Left ventricle myocardium superior (tissue), 1 donor: ENCODE measurements around the gene PRCP. TPM values are rescaled to one million over a fixed set of nuclear protein-coding genes. Genes with fewer than 3 reads are reported as not detected.

Experiments used
- ATAC-seq: fragments of 200-7000 bp; cut with Tn5 transposase; one replicate; pipeline ENCODE4 v1.9.1; 2020; ENCODE audit warnings: mild to moderate bottlenecking, moderate library complexity
- DNase-seq: peaks from one replicate; pipeline ENCODE4 v3.0.0-alpha.2; 2020
- intact Hi-C: fragments of 100-400 bp; cut with micrococcal nuclease; formaldehyde crosslinking; loops from one replicate; pipeline ENCODE4 v1.11.0; 2022
- total RNA-seq: library from RNA; stranded (reverse); fragmentation: NEBNext Ultra II Directional; extraction: Animal tissue kit (Norgen Biotek cat#: 25700); gene quantifications from one replicate; pipeline ENCODE4 v1.2.1, GENCODE V29; 2021
- donor health status: DM: no; HTN: yes; CAD: no; lungs with severe emphysema.

The PRCP gene
- total RNA-seq, 1 donor from 2014 or later = 41.1 TPM

DNA sequence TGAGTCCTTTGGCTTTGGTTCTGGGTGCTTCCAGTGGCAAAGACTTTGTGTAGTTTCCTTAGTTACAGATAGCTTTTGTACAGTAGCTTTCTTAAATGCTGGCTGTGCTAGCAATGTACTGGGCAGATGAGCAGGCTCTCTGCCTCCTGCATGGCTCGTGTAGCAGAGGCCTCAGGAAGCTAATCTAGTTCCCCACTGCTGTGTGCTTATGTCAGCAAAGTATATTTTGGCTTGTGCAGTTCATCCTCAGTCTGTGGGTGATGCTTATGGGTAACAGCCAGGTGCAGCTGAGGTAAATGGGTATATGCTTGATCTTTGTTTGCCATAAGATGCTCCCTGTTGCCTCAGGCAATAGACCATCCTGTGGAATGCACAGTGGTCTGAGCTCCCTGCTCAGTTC is 97.5 kb downstream of the PRCP start:
- intact Hi-C loops = no loop called here
- DNase-seq (no peak), ATAC-seq (no peak)

GRCh38 chr11:82796998-82797961 is 103.0 kb downstream of the PRCP start:
- DNase-seq = peak; percentile 64
- intact Hi-C loops = no loop called here

DNA sequence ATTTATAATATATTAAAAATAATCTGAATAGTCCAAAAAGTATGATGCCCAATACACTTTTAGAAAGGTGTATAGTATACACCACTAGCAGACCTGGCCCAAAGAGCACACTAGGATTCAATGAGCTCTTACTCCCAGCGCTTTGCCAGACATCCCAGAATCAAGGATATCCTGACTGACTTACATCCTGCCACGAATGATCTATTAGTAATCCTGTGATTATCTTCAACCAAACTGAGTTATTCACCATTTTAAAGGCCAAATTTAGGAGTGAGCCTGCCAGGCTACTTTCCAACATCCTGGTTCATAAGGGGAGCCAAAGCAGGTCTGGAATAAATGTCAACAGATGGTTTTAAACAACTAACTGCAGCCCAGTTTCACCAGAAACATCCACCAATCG is 105.7 kb downstream of the PRCP start:
- intact Hi-C loops = no loop called here
- no peak for DNase-seq
- ATAC-seq = no peak

More at GRCh38 chr11:82796998-82797961, 103.0 kb downstream of the PRCP start:
- ATAC-seq = peak; percentile 63

DNA sequence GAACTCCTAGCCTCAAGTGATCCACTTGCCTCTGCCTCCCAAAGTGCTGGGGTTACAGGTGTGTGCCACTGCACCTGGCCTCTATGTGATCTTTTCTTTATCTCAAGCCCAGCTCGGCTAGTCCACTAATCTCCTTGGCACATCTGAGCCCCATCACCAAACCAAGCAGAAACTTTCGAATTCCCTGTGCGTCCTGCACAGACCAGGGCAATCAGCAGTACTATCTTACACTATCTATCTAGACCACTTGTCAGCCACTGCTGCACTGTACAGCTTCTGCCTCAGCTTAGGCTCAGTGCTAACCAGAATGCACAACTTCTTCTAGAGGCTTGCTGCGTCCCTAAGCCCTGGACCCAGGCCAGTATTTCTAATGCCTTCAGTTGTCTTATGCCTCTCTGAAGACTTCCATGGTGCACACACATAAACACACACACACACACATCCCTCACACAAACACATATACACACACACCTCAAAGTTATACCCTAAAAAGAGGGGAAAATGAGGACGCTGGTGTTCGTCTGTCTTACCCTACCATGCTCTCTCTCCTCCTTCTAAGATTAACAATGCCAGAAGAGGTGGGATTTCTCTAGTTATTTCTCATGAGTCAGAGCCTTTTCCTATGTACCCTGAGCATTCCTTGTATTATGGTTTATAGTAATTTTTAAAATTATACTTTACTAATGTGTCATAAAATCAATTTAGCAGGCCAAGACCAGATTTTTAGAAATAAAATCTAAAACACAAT is 107.2 kb downstream of the PRCP start:
- intact Hi-C loops = no loop called here
- no peak for ATAC-seq
- DNase-seq = no peak

- DNase-seq (no peak), ATAC-seq (no peak)
- intact Hi-C loops = no loop called here
Measured at GRCh38 chr11:82792319-82792718, 107.9 kb downstream of the PRCP start.

DNA sequence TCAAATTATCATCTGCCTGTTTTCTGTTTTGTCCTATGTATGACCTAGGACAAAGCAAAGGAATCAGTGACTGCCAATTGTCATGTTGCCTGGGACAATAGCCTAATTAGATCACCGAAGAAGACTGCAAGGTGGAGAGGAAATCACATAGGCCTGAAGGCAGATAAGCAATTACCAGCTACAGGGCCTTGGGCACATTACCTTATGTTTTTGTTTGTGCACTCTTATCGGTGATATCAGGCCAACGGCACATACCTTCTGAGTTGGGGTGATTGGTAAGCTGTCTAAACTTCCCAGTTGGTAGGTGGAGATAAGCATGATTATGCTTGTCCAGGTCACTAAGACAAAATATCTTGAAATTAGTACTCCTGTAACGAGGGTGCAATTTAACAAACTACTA is 108.5 kb downstream of the PRCP start:
- ATAC-seq (no peak), DNase-seq (no peak)
- intact Hi-C loops = no loop called here

GRCh38 chr11:82790723-82791484 is 109.3 kb downstream of the PRCP start:
- intact Hi-C loops = no loop called here
- ATAC-seq (peak; percentile 93), DNase-seq (peak; percentile 28)

- DNase-seq = no peak
- intact Hi-C loops = no loop called here
- ATAC-seq = no peak
Measured at GRCh38 chr11:82787981-82788380, 112.2 kb downstream of the PRCP start.

- intact Hi-C loops = no loop called here
Measured at GRCh38 chr11:82786836-82787235, 113.4 kb downstream of the PRCP start.

GRCh38 chr11:82786001-82786400 is 114.2 kb downstream of the PRCP start:
- ATAC-seq = no peak
- no peak for DNase-seq
- intact Hi-C loops = no loop called here

More at GRCh38 chr11:82786836-82787235, 113.4 kb downstream of the PRCP start:
- ATAC-seq (no peak), DNase-seq (no peak)

DNA sequence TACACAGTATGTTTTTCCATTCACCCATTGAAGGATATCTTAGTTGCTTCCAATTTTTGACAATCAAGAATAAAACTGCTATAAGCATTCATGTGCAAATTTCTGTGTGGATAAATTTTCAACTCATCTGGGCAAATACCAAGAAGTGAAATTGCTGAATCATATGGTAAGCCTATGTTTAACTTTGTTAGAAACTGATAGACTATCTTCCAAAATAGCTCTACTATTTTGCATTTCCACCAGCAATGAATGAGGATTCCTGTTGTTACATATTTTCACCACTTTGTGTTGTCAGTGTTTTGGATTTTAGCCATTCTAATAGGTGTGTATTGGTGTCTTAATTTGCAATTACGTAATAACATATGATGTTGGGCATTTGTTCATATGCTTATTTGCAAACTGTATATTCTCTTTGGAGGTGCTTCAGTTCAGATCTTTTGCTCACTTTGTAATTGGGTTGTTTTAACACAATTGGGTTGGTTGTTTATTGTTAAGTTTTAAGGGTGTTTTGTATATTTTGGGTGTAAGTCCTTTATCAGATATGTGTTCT is 117.3 kb downstream of the PRCP start:
- ATAC-seq (no peak), DNase-seq (no peak)
- intact Hi-C loops = no loop called here

DNA sequence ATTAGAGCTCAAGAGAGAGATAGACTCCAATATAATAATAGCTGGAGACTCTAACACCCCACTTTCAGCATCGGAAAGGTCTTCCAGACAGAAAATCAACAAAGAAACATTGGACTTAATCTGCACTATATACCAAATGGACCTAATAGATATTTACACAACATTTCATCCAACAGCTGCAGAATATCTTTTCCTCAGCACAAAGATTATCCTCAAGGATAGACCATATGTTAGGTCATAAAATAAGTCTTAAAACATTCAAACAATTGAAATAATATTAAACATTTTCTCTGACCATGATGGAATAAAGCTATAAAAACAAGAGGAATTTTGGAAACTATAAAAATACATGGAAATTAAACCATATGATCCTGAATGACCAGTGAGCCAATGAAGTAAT is 121.5 kb downstream of the PRCP start:
- DNase-seq (no peak), ATAC-seq (no peak)
- intact Hi-C loops = no loop called here

GRCh38 chr11:82776377-82776776 is 123.9 kb downstream of the PRCP start:
- intact Hi-C loops = no loop called here
- no peak for DNase-seq

DNA sequence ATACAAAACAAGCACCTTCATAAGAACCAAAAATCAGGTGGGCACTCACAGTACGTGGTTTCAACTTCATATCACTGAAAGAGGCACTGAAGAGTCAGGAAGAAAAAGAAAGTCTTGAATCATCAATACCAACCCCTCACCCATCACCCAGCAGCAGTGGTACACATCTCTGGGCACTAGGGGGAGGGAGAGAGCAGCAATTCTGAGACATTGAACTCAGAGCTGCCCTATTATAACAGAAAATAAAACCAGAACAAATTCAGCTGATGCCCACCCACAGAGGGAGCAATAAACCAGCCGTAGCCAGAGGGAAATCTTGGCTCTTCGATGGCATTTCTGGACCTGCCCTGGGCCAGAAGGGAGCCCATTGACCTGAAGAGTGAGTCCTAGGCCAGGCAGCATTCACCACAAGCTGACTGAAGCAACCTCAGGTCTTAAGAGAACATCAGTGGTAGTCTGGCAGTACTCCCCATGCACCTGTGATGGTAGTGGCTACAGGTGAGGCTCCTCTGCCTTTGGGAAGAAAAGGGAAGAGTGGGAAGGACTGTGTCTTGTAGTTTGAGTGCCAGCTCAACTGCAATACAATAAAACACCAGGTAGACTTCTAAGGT is 124.4 kb downstream of the PRCP start:
- DNase-seq = no peak
- intact Hi-C loops = no loop called here
- no peak for ATAC-seq

More at GRCh38 chr11:82776377-82776776, 123.9 kb downstream of the PRCP start:
- ATAC-seq = no peak

DNA sequence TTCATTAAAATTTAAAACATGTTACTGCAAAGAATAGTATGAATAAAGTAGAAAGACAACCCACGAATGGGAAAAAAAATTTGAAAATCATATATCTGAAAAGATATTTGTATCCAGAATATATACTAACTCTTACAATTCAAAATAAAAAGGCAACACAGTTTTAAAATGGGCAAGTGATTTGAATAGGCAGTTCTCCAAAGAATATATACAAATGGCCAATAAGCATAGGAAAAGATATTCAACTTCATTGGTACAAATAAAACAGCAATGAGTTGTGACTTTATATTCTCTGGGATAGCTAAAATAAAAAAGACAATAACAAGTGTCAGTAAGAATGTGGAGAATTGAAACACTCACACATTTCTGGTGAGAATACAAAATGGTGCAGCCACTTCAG is 125.0 kb downstream of the PRCP start:
- intact Hi-C loops = no loop called here
- ATAC-seq (no peak), DNase-seq (no peak)
